Parathyroid adenoma (tissue), 2 donors: Measurements from ENCODE around the gene KLHDC2.
A peak's percentile ranks its signal among the peaks of the same experiment; 100 is the strongest.

Experiments used
- H2AFZ ChIP-seq: fragments of 300-600 bp; sonication (generic); one replicate; pipeline ENCODE4 v1.7.0; 2017; ENCODE audit warnings: antibody characterized with exemption, mild to moderate bottlenecking
- H3K27ac ChIP-seq: fragments of 300-600 bp; sonication (generic); one replicate; pipeline ENCODE4 v1.7.0; 2017
- H3K27me3 ChIP-seq: fragments of 300-600 bp; sonication (generic); one replicate; pipeline ENCODE4 v1.7.0; 2017; ENCODE audit warnings: low read length; ENCODE audit not compliant: control insufficient read depth, insufficient read depth
- H3K36me3 ChIP-seq: fragments of 300-600 bp; sonication (generic); one replicate; pipeline ENCODE4 v1.7.0; 2017; ENCODE audit warnings: low read length; ENCODE audit not compliant: control insufficient read depth, insufficient read depth
- H3K4me1 ChIP-seq: fragments of 300-600 bp; sonication (generic); one replicate; pipeline ENCODE4 v1.7.0; 2017; ENCODE audit warnings: control low read depth
- H3K4me2 ChIP-seq: fragments of 300-600 bp; sonication (generic); one replicate; pipeline ENCODE4 v1.7.0; 2017; ENCODE audit warnings: low read length
- H3K4me3 ChIP-seq: fragments of 300-600 bp; sonication (generic); one replicate; pipeline ENCODE4 v1.7.0; 2017; ENCODE audit warnings: low read depth, low read length
- H3K79me2 ChIP-seq: fragments of 300-600 bp; sonication (generic); one replicate; pipeline ENCODE4 v1.7.0; 2017; ENCODE audit warnings: control low read depth
- H3K9ac ChIP-seq: fragments of 300-600 bp; sonication (generic); one replicate; pipeline ENCODE4 v1.7.0; 2017; ENCODE audit warnings: mild to moderate bottlenecking
- H3K9me3 ChIP-seq: fragments of 300-600 bp; sonication (generic); one replicate; pipeline ENCODE4 v1.7.0; 2017; ENCODE audit warnings: low read length; ENCODE audit not compliant: control insufficient read depth
- CTCF ChIP-seq: fragments of 300-600 bp; sonication (generic); IDR thresholded peaks from one replicate; pipeline ENCODE4 v1.7.0; 2017; ENCODE audit warnings: antibody characterized with exemption, mild to moderate bottlenecking
- donor health status: primary hyperparathyroidism.

Gene KLHDC2

DNA sequence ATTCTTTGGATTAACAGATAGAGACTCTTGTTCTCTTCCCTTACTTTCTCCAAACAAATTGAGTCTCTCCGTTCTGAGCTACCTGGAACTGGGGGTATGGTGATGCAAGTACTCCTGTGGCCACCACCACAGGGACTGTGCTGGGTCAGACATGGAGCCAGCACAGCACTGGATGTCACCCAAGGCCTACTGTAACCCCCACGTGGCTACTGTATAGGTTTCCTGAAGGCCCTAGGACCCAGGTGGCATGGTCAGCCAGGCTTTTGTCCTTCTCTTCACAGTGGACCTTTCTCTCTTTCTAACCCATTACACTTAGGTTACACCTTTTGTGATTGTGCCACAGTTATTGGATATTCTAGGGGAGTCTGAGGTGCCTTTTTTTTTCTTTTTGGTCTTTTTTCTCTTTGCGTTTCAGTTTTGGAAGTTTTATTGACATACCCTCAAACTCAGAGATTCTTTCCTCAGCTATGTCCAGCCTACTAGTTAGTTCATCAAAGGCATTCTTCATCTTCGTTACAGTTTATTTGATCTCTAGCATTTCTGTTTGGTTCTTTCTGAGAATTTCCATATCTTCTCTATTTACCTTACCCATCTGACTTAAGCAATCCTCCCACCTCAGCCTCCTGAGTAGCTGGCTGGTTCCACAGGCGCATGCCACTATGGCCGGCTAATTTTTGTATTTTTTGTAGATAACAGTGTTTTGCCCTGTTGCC, 6.0 kb upstream of the KLHDC2 start:
- Histone ChIP-seq H3K9ac (no peak overlapping the region), H3K36me3 (no peaks in the 10 kb centered on the region), H3K79me2 (no peaks in the 10 kb centered on the region), H2AFZ (no peak overlapping the region), H3K4me2 (no peak overlapping the region), H3K27me3 (no peaks in the 10 kb centered on the region), H3K4me1 (peaks cover 4% of the 10 kb centered on the region), H3K9me3 (no peaks in the 10 kb centered on the region), H3K27ac (no peak overlapping the region), H3K4me3 (no peak overlapping the region)
- no peak for TF ChIP-seq CTCF

- Histone ChIP-seq H3K9me3 (no peaks in the 10 kb centered on the region), H3K36me3 (no peaks in the 10 kb centered on the region), H3K27me3 (no peaks in the 10 kb centered on the region), H3K79me2 (peaks cover 15% of the 10 kb centered on the region), H2AFZ (peak overlapping the region; percentile 98), H3K4me2 (peak overlapping the region; percentile 99), H3K4me1 (peaks cover 4% of the 10 kb centered on the region), H3K9ac (peak overlapping the region; percentile 58), H3K27ac (peak overlapping the region; percentile 99), H3K4me3 (peak overlapping the region; percentile 74)
- no peak for TF ChIP-seq CTCF
These were observed 1.1 kb upstream of the KLHDC2 start for GRCh38 chr14:49766839-49767238.

GRCh38 chr14:49767270-49767570, 733 bp upstream of the KLHDC2 start:
- H3K27ac ChIP-seq = peak overlapping the region; percentile 99
- H3K4me2 ChIP-seq = peak overlapping the region; percentile 99
- no peaks in the 10 kb centered on the region for H3K27me3 ChIP-seq
- no peaks in the 10 kb centered on the region for H3K9me3 ChIP-seq
- H2AFZ ChIP-seq = peak overlapping the region; percentile 98
- peak overlapping the region; percentile 74 for H3K4me3 ChIP-seq
- H3K4me1 ChIP-seq = peaks cover 4% of the 10 kb centered on the region
- H3K9ac ChIP-seq = peak overlapping the region; percentile 58
- no peak for TF ChIP-seq CTCF
- no peaks in the 10 kb centered on the region for H3K36me3 ChIP-seq
- peaks cover 15% of the 10 kb centered on the region for H3K79me2 ChIP-seq

- H3K36me3 ChIP-seq = no peaks in the 10 kb centered on the region
- peak overlapping the region; percentile 80 for H3K4me3 ChIP-seq
- H3K79me2 ChIP-seq = peaks cover 15% of the 10 kb centered on the region
- no peaks in the 10 kb centered on the region for H3K27me3 ChIP-seq
- peak overlapping the region; percentile 99 for H3K27ac ChIP-seq
- no peak for TF ChIP-seq CTCF
- peak overlapping the region; percentile 99 for H3K4me2 ChIP-seq
- no peaks in the 10 kb centered on the region for H3K9me3 ChIP-seq
- peaks cover 4% of the 10 kb centered on the region for H3K4me1 ChIP-seq
- H3K9ac ChIP-seq = peak overlapping the region; percentile 91
- peak overlapping the region; percentile 96 for H2AFZ ChIP-seq
These were observed 558 bp downstream of the KLHDC2 start for GRCh38 chr14:49768301-49769121.
